ENCODE results near the gene LEMD2. TPM values are rescaled to one million over a fixed set of nuclear protein-coding genes. Genes with fewer than 3 reads are reported as not detected.
"Not testable (repeated sequence)": the region's sequence is repeated elsewhere in the genome, so short reads cannot be mapped to it uniquely, and the experiment has no call there.

LEMD2 gene
- 31.8 TPM for total RNA-seq

DNA sequence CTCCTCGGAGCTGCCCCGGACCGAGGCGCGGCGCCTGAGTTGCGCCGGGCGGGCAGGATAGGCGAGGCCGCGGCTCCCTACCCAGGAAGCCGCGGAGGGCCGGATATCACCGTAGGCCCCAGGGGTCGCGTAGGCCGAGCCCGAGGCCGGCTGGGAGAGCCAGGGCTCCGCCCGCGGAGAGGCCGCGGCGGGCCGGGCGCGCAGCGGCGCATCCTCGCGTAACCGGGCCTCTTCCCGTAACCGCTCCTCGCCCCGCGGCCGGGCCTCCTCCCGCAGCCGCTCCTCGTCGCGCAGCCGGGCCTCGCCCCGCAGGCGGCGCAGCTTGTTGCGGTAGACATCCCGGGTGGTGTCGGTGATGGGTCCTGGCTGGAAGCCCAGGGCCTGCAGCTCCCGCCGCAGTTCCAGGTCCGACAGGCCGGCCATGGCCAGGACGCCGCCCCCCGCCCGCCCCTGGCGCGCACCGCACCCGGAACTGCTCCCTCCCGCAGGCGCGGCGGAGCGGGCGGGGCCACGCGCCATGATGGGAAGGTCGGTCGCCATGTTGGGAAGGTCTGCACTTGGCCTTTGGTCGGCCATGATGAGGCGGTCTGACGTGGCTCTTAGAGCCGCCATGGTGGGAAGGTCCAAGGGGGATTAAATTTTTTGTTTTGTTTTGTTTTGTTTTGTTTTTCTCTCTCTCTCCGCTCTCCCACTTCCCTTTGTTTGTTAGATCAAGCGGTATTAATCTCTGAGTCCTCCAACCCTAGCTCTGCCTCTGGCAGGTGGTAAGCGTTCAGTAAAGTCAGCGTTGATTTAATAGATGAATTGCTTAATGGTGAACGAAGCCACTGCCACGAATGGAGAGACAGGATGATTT, at the start of gene LEMD2:
TSS of gene LEMD2 (minus strand) at position 437 of the 856 bp plus-strand sequence. CDS start at position 423, 14 bp downstream.
- DNase-seq, result peak; percentile 90

DNA sequence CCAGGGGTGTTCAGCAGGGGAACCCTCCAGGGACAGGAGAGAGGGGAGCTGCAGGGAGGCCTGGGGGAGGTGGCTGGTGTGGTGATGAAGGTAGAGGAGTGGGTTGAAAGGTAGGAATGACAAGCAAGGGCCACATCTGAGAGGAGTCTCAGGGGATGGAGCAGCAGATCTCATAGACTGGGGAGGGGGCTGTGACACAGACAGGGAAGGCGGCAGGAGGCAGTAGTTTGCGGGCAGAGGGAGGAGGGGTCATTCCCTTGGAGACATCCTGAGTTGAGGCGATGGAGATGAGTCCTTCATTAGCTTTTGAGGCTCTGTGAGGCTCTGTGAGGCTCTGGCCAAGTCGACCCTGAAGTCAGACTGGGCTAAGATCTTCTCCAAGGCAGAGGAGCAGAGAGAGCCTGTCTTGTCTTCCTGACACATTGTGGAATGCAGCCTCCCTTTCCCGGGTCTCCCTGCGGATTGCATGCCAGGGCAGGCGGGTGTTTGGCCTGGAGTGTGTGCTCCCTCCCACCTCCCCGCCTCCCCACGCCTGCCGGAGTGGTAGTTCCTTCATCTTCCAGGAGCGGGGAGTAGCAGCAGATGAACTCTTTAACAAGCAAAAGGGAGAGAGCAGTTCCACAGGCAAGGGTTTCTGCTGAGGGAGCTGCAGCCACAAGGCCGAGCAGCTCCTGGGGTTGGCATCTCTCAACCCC, 49.2 kb upstream of the LEMD2 start:
- DNase-seq, result no peak

DNA sequence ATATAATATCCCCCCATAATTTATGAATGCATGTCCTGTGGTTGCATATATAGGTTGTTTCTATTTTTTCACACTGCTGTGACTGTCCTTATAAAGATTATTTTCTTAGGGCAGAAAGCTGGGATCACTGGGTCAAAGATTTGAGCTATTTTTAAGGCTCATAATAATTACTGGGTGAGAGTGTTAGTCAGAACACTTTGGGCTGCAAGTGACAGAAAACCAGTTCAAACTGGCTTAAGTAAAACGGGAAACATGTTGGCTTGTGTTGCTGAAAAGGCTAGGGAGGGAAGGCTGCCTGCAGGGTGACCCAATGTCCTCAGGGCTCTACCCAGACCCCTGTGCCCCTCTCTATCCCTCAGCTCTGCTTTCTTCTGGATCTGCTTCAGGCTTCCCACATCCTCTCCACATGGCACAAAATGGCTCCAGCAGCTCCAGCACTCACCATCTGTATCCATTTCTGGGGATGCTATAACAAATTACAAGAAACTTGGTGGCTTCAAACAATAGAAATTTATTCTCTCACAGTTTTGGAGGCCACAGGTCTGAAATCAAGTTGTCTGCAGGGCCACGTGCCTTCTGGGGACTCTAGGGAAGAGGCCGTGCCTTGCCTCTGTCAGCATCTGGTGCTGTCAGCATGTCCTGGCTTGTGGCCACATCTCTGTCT, 48.0 kb upstream of the LEMD2 start:
- no peak for DNase-seq

DNA sequence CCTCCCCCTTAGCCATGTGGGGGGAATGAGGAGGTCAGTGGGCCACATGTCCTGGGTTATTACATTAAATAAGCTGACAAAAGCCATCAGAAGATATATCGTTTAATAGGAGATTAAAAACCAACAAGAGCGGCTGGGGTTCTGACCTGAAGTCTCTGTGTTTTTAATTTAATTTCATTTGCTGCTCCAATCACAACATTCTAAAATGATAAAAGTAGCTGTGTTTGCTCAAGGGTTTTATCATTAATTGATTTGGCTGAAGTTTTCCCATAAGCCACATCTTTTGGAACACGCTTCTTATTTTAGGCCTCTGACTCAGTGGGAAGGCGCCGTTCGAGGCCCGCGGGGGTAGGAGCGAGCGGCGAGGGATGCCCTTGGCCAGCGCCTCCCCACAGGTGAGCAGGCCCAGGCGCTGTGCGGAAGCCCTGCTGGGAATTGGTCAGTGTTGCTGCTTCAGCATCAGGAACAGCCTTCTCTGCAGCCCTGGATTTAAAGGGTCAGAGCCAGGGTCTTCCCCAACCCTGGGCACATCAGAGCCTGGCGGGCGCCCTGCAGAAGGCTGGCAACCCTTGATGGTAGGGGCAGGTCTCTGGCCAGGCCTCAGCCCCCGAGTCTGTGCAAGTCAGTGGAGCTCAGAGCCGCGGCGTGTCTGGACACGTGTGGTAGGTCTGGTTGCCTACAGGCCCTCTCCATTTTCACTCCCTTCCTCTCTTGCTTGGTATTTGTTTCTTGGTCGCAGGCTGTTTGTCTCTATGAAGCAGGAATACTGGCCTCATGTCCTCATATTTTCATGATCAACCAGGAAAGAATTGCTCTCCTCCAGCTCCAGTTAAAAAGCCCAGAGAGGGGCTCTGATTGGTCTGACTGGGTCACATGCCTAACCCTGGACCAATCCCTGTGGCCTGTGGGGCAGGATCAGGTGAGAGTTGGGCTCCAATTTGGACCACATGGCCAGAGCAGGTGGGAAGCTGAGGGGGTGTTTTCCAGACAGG, 45.8 kb upstream of the LEMD2 start:
- no peak for DNase-seq

DNA sequence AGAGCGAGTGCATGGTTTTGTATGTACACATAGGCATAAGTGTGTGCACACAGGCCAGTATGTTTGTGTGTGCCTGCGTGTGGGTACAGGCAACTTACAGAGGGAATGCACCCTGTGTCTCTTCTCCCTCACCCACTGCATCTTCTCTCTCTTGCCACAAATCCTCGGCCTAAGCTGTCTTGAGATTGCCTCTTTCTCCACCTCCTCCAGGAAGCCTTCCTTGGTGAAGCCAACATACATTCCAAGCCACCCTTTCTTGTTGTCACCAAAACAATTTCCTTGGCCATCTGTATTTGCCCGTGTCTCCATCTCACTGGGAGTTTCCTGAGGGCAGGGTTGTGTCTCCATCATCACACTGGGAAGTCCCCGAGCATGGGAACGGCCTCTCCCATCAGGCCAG, 44.7 kb upstream of the LEMD2 start:
- no peak for DNase-seq

DNA sequence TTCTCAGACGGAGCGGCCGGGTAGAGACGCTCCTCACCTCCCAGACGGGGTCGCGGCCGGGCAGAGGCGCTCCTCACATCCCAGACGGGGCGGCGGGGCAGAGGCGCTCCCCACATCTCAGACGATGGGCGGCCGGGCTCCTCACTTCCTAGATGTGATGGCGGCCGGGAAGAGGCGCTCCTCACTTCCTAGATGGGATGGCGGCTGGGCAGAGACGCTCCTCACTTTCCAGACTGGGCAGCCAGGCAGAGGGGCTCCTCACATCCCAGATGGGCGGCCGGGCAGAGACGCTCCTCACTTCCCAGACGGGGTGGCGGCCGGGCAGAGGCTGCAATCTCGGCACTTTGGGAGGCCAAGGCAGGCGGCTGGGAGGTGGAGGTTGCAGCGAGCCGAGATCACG, 43.9 kb upstream of the LEMD2 start:
- not testable (repeated sequence) for DNase-seq

DNA sequence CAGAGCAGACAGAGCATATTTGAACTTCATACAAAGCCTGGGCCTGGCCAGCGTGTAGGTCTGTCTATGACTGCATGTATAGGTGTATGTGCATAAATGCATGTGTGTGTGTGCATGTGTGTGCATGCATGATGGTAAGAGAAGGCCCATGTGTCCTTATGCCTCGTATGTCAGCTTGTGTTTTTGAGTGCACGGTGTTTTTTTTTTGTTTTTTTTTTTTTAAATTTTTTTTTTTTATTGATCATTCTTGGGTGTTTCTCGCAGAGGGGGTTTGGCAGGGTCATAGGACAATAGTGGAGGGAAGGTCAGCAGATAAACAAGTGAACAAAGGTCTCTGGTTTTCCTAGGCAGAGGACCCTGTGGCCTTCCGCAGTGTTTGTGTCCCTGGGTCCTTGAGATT, 42.8 kb upstream of the LEMD2 start:
- not testable (repeated sequence) for DNase-seq

DNA sequence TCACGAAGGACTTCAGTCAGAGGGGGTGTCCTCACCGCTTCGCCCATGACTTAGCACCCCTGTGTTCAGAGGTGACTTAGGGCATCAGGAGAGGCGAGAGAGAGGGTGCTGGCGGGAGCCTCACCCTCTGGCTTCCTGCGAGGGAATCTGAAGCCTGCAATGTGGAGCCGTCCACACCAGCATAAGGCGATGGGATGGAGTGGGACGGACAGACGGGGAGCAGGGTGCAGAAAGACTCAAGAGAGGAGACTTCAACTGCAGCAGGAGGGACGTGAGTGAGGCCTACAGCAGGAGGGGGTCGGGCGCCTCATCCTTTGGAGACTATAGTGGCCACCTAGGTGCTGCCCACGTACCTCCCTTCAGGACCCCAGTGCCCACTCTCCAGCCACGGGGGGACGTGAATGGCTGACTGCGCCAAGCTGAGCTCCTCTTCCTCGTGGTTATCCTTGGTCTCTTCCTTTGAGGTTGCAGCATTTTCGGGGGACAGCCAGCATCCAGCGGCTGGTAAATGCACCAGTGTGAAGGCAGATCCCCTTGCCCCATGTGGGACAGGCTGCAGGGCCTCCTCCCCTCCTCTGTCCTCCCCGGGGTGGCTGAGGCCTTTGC, 41.8 kb upstream of the LEMD2 start:
- no peak for DNase-seq

DNA sequence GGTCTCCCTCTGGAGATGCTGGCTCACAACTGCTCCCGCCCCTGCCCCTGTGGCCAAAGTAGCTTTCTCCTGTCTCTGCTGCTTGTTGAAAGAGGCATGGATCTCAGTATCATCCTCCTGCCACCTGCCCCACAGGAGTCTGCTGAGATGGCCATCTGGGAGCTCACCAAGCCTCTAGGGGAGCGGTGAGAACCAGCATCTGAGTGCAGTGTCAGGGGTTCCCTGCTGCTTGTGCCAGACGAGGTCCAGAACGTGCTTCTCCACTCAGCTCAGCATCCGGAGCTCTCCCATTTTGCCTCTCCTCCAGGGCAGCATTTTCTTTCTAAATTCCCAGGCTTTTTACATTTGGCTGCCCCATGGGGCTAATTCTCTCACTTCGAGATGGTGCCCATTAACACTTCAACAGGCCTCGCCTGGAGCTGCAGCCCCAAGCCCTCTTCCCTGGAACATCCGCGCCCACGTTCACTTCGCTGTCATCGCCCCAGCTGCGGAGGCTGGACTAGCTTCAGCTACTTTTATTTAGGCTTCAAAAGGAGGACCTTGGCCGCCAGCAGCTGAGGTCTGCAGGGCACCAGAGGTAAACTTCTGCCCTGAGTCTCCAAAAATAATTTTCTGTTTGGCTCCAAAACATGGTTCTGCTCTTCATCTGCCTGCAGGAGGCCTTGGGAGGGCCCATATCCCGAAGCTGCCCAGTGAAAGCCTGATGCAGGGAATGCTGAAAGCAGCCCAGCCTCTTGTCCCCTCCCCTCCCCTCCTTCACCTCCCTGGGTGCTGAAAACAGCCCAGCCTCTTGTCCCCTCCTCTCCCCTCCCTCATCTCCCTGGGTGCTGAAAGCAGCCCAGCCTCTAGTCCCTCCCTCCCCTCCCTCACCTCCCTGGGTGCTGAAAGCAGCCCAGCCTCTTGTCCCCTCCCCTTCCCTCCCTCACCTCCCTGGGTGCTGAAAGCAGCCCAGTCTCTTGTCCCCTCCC, 40.1 kb upstream of the LEMD2 start:
- no peak for DNase-seq

DNA sequence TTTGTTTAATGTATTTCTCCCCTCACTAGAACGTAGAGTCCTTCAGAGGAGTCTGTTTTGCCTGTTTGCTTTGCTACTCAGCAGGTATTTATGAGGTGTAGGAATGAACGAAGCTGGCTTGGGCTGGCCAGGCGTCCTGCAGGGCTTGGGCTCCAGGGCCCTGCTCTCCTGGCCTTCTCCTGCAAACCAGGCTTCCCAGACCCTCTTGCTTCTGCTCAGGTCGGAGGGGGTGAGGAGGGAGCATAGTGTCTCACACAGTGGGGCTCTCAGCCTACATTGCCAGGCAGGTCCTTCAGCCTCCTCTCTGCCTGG, 39.5 kb upstream of the LEMD2 start:
- DNase-seq, result no peak

DNA sequence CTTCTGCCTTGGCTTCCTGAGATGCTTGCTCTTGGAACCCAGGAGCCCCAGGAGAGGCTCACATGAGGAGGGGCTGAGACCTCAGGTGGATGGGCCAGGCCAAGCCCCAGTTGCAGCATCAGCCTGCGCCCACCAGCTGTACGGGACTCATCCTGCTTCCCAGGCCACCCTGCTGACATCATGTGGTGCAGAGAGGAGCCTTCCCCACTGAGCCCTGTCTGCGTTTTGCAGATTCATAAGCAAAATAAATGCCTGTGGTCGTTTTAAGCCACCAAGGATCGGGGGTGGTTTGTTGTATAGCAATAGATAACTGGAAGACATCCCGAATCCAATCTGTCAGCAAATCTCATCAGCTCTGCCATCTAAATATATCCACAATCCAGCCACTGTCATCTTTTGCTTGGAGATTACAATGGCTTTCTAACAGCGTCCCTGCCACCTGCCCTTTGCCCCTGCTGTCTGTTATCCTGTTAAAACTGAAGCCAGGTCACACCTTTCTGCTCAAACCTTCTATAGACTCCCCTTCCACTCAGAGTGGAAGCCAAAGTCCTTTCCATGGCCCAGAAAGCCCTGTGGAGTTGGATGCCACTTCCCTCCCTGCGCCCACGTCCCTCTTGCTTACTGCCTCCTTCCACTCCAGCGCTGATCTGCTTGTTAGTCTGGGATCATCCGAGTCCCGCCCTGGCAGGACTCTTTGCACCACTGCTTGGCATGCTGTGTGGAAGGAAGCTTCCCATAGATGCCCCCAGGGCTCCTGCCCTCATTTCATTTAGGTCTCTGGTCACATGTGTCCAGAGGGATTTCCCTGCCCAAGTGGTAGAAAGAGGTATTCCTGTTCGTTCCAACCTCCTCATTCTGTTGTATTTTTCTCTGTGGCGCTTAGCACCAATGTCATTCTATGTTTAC, 38.9 kb upstream of the LEMD2 start:
- no peak for DNase-seq

DNA sequence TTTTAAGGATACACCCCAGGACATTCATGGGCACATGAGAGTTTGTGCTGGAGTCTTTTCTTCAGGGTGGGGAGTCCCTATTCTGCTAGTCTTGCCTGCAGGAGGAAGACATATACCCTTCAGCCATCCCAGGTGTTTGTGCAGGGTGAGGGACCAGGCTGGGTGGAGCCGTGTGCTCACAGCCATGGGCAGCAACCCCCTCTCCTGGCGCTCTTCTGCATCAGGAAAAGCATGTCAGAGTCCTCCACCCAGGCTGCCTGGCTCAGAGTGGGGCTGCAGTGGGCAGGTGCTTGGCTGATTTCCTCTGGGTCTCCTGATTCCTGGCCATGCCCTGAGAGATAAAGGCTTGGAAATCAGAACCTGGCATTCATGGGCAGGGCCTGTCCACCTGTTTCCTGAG, 37.6 kb upstream of the LEMD2 start:
- DNase-seq, result no peak

DNA sequence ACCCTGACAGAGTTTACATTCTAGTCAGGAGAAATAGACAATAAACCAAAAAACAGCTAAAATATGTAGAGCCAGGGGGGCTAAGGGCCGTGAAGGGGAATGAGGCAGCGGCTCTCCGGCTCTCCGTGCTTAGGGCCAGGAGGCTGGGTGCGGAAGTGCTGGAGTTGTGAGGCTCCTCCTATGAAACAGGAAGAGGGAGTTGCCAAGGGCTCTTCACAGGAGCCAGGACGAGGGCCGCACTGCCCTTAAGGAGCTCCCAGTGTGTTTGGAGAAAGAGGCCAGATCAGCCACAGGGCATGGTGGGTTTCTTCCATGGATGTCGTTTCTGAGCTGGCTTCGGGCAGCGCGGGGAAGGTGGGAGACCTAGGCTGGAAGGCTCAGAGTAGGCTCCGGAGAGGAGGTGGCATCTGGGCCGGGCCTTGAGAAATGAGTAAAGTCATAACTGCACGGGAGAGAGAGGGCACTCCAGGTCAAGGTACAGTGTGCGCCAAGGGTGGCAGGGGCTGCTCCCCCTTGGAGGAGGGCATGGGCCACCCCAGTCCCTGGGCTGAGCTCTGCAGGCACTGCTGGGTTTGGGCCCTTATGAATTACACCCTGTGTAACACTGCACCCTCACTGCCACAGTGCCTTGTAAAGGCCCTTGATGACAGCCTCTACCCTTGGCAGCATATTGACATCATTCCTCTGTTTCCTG, 35.7 kb upstream of the LEMD2 start:
- no peak for DNase-seq

DNA sequence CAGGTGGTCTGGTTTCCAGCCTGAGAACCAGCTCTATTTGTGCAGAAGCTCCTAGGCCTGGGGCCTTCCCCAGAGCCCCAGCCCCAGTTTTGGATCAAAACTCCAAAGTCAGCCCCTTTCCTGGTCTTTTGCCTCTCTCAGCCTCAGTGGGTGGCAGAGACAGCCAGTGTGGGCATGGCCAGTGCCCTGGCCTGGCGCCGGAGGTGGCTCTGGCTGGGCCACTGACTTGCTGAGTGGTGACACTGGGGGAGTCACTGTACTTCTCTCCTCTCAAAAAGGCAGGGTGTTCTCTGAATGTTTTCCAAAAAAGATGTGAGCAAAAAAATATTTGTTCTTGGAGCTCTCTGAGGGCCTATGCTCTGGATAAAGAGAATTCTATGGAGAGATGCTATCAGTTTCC, 34.9 kb upstream of the LEMD2 start:
- no peak for DNase-seq

DNA sequence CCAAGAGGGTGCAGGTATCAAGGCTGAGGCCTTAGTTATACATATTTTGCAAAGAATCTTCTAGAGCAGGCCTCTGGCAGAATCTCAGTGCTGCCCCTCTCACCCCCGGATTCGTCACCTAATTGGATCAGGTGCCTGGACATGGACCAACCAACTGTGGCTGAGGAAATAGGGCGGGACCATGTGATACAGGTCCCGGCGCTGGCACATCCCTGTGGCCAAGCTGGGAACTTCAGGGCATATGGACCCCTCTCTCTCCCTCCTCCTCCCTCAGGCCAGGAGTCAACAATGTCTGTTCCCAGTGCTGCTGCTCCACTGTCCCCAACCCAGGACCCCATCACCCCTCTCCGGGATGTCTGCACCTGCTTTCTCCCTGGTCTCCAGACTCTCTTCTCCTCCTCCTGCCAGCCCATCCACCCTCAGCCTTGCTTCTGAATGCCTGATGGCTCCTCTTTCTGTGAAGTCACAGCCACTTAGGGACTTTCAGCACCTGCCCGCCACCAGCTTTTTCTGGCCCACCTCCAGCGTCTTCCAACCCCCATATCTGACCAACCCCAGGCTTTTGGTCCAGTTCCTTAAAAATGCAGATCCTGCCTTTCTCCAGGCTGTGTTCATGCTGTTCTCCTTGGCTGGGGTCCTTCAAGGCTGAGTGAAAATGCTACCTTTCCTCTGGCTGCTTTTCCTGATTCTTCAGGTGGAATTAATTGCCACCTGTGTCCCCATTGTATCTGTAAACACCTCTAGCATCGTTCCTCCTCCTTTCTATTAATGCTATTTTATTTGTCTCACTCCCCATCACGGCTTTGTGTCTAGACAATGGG, 33.9 kb upstream of the LEMD2 start:
- DNase-seq, result no peak

DNA sequence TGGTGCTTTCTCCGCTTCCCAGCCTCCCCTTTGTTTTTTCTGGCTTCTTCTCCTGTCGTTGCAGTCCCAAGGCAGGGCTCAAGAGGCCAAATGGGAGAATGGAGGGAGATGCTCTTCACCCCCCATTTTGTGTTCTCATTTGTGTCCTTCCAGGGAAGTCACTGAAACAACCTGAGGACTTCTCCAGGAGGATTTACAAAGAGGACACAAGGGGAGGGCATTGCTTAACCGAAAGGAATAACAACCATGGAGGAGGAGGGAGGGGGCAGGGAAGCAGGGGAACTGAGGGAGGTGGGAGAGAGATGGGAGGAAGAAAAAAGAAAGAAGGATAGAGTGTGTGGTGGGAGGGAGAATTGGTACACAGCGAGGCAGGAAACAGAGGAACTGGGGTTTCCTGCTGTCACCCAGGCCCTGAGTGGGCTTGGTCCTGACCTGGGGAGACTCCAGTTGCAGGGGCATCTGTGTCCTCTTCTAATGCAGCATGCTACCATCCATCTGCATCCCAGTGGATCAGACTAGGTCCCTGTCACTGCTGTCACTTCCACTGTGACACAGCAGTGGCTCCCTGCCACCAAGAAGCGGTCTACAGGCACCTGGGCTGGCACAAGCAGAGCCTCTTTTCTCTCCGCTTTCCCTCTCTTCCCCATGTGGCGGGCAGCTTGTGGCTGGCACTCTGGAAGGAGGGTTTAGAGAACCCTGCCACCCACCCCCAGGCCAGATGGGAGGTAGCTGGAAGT, 32.0 kb upstream of the LEMD2 start:
- no peak for DNase-seq

DNA sequence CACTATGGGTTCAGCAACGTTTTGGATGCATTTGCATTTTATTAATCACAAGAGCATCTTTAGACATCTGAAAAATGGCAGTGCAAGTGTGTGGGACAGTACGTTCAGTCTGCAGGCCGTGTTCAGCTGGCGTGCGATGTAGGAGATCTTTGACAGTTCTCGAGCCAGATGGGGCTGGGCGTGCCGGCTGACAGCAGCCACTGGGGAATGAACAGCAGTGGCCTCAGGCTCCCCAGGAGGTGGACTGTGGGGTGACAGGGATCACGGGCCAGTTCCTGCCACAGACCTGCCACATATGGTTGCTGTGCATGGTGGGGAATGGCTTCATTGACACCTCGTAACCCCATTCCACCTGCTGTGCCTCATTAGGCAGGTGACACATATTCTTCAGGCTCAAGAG, 31.3 kb upstream of the LEMD2 start:
- no peak for DNase-seq

Data from occipital lobe (tissue), 2 donors.